ENCODE measurements around the gene ARL6IP5.
A peak's percentile ranks its signal among the peaks of the same experiment; 100 is the strongest.

Gene ARL6IP5

GRCh38 chr3:69130689-69131088 lies 46.0 kb downstream of the ARL6IP5 start:
- peak; percentile 66 for DNase-seq (ENCODE audit: low read depth)
- no peak for TF ChIP-seq CTCF (IDR thresholded peaks at IDR 0.05; ENCODE audit: insufficient read depth, low read depth, low read length, missing control alignments)

GRCh38 chr3:69137005-69137404 lies 52.3 kb downstream of the ARL6IP5 start:
- no peak for DNase-seq (ENCODE audit: low read depth)
- no peak overlapping the region for H3K4me3 ChIP-seq (ENCODE audit: low read depth, low read length)
- no peak for TF ChIP-seq CTCF (IDR thresholded peaks at IDR 0.05; ENCODE audit: insufficient read depth, low read depth, low read length, missing control alignments)

More at GRCh38 chr3:69130689-69131088, 46.0 kb downstream of the ARL6IP5 start:
- H3K4me3 ChIP-seq (ENCODE audit: low read depth, low read length), result no peak overlapping the region

GRCh38 chr3:69137412-69137811 lies 52.7 kb downstream of the ARL6IP5 start:
- no peak overlapping the region for H3K4me3 ChIP-seq (ENCODE audit: low read depth, low read length)
- DNase-seq (ENCODE audit: low read depth), result no peak
- no peak for TF ChIP-seq CTCF (IDR thresholded peaks at IDR 0.05; ENCODE audit: insufficient read depth, low read depth, low read length, missing control alignments)

- no peak for TF ChIP-seq CTCF (IDR thresholded peaks at IDR 0.05; ENCODE audit: insufficient read depth, low read depth, low read length, missing control alignments)
- H3K4me3 ChIP-seq (ENCODE audit: low read depth, low read length), result no peak overlapping the region
- DNase-seq (ENCODE audit: low read depth), result no peak
These were observed 56.6 kb downstream of the ARL6IP5 start for GRCh38 chr3:69141313-69141712.

GRCh38 chr3:69142090-69142489 lies 57.4 kb downstream of the ARL6IP5 start:
- DNase-seq (ENCODE audit: low read depth), result no peak

GRCh38 chr3:69142797-69143454 lies 58.2 kb downstream of the ARL6IP5 start:
- no peak for DNase-seq (ENCODE audit: low read depth)
- no peak overlapping the region for H3K4me3 ChIP-seq (ENCODE audit: low read depth, low read length)
- no peak for TF ChIP-seq CTCF (IDR thresholded peaks at IDR 0.05; ENCODE audit: insufficient read depth, low read depth, low read length, missing control alignments)

More at GRCh38 chr3:69142090-69142489, 57.4 kb downstream of the ARL6IP5 start:
- no peak overlapping the region for H3K4me3 ChIP-seq (ENCODE audit: low read depth, low read length)
- TF ChIP-seq CTCF (IDR thresholded peaks at IDR 0.05; ENCODE audit: insufficient read depth, low read depth, low read length, missing control alignments), result no peak

GRCh38 chr3:69143612-69144011 lies 58.9 kb downstream of the ARL6IP5 start:
- H3K4me3 ChIP-seq (ENCODE audit: low read depth, low read length), result no peak overlapping the region
- no peak for TF ChIP-seq CTCF (IDR thresholded peaks at IDR 0.05; ENCODE audit: insufficient read depth, low read depth, low read length, missing control alignments)
- no peak for DNase-seq (ENCODE audit: low read depth)
